HepG2 (cell line): ENCODE measurements around the gene OR2W3. TPM values are rescaled to one million over a fixed set of nuclear protein-coding genes. Genes with fewer than 3 reads are reported as not detected.

Experiments
- ATAC-seq: fragments of 200-7000 bp; cut with Tn5 transposase; 3 replicates; pipeline ENCODE4 v1.9.1; 2020; ENCODE audit warnings: mild to moderate bottlenecking, moderate library complexity
- BruUV-seq: library from RNA; stranded (reverse); fragments of 400-500 nt; replicated peaks from 2 replicates; lab custom pipeline; 2021; lab: Mats Ljungman, UMichigan
- CTCF ChIA-PET: fragments of 300-600 bp; formaldehyde crosslinking; extraction: SDS; loops from one replicate; lab custom pipeline; 2021; ENCODE audit warnings: low total read pairs, inconsistent platforms, low intra/inter-chr PET ratio; lab: Yijun Ruan, JAX
- POLR2A ChIA-PET: fragments of 350-600 bp; sonication (Branson Sonifier 250); formaldehyde crosslinking; loops from one replicate; lab custom pipeline; 2020; ENCODE audit warnings: antibody characterized with exemption, inconsistent platforms; lab: Yijun Ruan, JAX
- DNase-seq: peaks from one replicate; pipeline ENCODE4 v3.0.0-alpha.2; 2015; ENCODE audit warnings: low spot score
- FAIRE-seq: peaks from 3 replicates; lab custom pipeline; 2011; peaks lifted over from hg19 to GRCh38; lab: Jason Lieb, UNC
- H2AFZ ChIP-seq: one replicate; pipeline ENCODE4 v1.6.1; 2011; ENCODE audit warnings: low read length, inconsistent platforms
- H3K27ac ChIP-seq: fragments of 300-600 bp; 3 replicates; pipeline ENCODE4 v1.8.0; 2011; ENCODE audit warnings: mixed run types, mild to moderate bottlenecking, mixed read lengths, low read length, inconsistent platforms; ENCODE audit not compliant: insufficient read depth; ENCODE audit errors: extremely low read length
- H3K27me3 ChIP-seq, 2 experiments: fragments of 200-600 bp in 1 of 2; 2 replicates in 1 of 2; 3 replicates in 1 of 2; pipeline versions ENCODE4 v1.6.0 to v1.8.0; 2011; ENCODE audit warnings: low read length in 2 of 2, mild to moderate bottlenecking in 2 of 2, moderate library complexity in 2 of 2, inconsistent platforms in 1 of 2; ENCODE audit not compliant: insufficient read depth in 2 of 2, control insufficient read depth in 1 of 2
- H3K36me3 ChIP-seq, 2 experiments: fragments of 200-600 bp in 1 of 2; replicated peaks in 1 of 2; 2 replicates in 1 of 2; 3 replicates in 1 of 2; pipeline versions ENCODE4 v1.5.1 to v1.8.0; 2011; ENCODE audit warnings: low read length in 2 of 2, inconsistent platforms in 1 of 2; ENCODE audit not compliant: insufficient read depth in 2 of 2, control insufficient read depth in 1 of 2
- H3K4me1 ChIP-seq: 2 replicates; pipeline ENCODE4 v1.5.1; 2012; ENCODE audit warnings: low read length, inconsistent platforms; ENCODE audit not compliant: insufficient read depth
- H3K4me2 ChIP-seq: 2 replicates; pipeline ENCODE4 v1.6.0; 2011; ENCODE audit warnings: low read depth, low read length, inconsistent platforms
- H3K4me3 ChIP-seq, 3 experiments: fragments of 200-600 bp in 1 of 3; sonication (generic), shearing (Covaris generic) in 1 of 3; replicated peaks in 1 of 3; 2 replicates each; pipeline ENCODE4 v1.5.1; 2011 to 2016; ENCODE audit warnings: low read length in 3 of 3, inconsistent platforms in 2 of 3, low read depth in 2 of 3, mild to moderate bottlenecking in 2 of 3, control low read depth in 1 of 3, mixed read lengths in 1 of 3; ENCODE audit not compliant: insufficient read depth in 1 of 3
- H3K79me2 ChIP-seq: one replicate; pipeline ENCODE4 v1.6.1; 2011; ENCODE audit warnings: low read length, inconsistent platforms; ENCODE audit not compliant: insufficient read depth
- H3K9ac ChIP-seq: 2 replicates; pipeline ENCODE4 v1.6.0; 2011; ENCODE audit warnings: mild to moderate bottlenecking, low read depth, low read length, inconsistent platforms; ENCODE audit not compliant: insufficient read depth
- H3K9me3 ChIP-seq: 2 replicates; pipeline ENCODE4 v1.5.1; 2012; ENCODE audit warnings: mild to moderate bottlenecking, low read length
- H4K20me1 ChIP-seq: 2 replicates; pipeline ENCODE4 v1.6.0; 2011; ENCODE audit warnings: inconsistent platforms, mild to moderate bottlenecking, low read length, moderate library complexity; ENCODE audit not compliant: insufficient read depth
- ARID2 ChIP-seq: sonication (generic); formaldehyde crosslinking; IDR thresholded peaks from 2 replicates; pipeline ENCODE4 v1.8.1; 2022; ENCODE audit warnings: mild to moderate bottlenecking, missing genetic modification reagents, borderline replicate concordance
- KDM2A ChIP-seq: sonication (generic); formaldehyde crosslinking; IDR thresholded peaks from 2 replicates; pipeline ENCODE4 v1.4.0; 2020; ENCODE audit warnings: low read depth, missing genetic modification reagents, borderline replicate concordance
- NFE2 ChIP-seq: sonication (generic); formaldehyde crosslinking; IDR thresholded peaks from 2 replicates; pipeline ENCODE4 v1.4.0; 2020; ENCODE audit warnings: missing genetic modification reagents
- NFKBIZ ChIP-seq: IDR thresholded peaks from 2 replicates; pipeline ENCODE4 v1.6.1; 2018; ENCODE audit warnings: missing genetic modification reagents, missing compliant biosample characterization
- PCBP2 ChIP-seq: fragments of 200-400 bp; formaldehyde crosslinking; optimal IDR thresholded peaks from 2 replicates; pipeline ENCODE3; 2018; ENCODE audit warnings: low read length, low read depth; ENCODE audit not compliant: poor library complexity, severe bottlenecking
- SMAD9 ChIP-seq: sonication (generic); formaldehyde crosslinking; IDR thresholded peaks from 2 replicates; pipeline ENCODE4 v1.5.1; 2020; ENCODE audit warnings: mild to moderate bottlenecking, missing genetic modification reagents
- TAF15 ChIP-seq: fragments of 200-400 bp; formaldehyde crosslinking; IDR thresholded peaks from one replicate; pipeline ENCODE4 v1.6.1; 2018; ENCODE audit warnings: mild to moderate bottlenecking, low read depth, low read length; ENCODE audit not compliant: poor library complexity, severe bottlenecking
- ZNF263 ChIP-seq: sonication (generic); formaldehyde crosslinking; IDR thresholded peaks from 2 replicates; pipeline ENCODE4 v1.4.0; 2020; ENCODE audit warnings: missing genetic modification reagents
- WGBS: methylation state at CpG from one replicate; pipeline ENCODE4 v1.1.6; 2017; ENCODE audit warnings: low lambda C conversion rate; 5-methylcytosine and 5-hydroxymethylcytosine counted together
- in situ Hi-C: cut with HindIII; loops from 2 replicates; pipeline ENCODE4 v1.10.0; 2017; ENCODE audit warnings: low pct_unique_long_range_greater_than_20kb; ENCODE audit not compliant: extremely low pct_ligation_motif_present
- intact Hi-C: fragments of 100-400 bp; cut with micrococcal nuclease; formaldehyde crosslinking; loops from one replicate; pipeline ENCODE4 v1.10.0; 2022; ENCODE audit not compliant: unreplicated experiment
- polyA plus RNA-seq, 8 experiments: library from polyadenylated mRNA; depleted of rRNA in 3 of 8; stranded (reverse) in 7 of 8; unstranded in 1 of 8; fragments of >200 nt; fragmentation: Illumina TruSeq in 4 of 8; extraction: Trizol in 4 of 8; gene quantifications; 2 replicates each; pipeline versions ENCODE4 v1.2.1 to v1.2.3, GENCODE V29; 2011 to 2016; ENCODE audit warnings: low read depth in 4 of 8, missing spikeins in 1 of 8, mixed read lengths in 1 of 8; ENCODE audit not compliant: insufficient read depth in 1 of 8
- total RNA-seq, 5 experiments: library from RNA; depleted of rRNA; stranded (reverse); fragments of >200 nt; fragmentation: Illumina TruSeq; extraction: Trizol; gene quantifications; 2 replicates each; pipeline ENCODE4 v1.2.3, GENCODE V29; 2016; ENCODE audit warnings: low read depth in 1 of 5
- TF ChIP-seq, protein P1 (sequence below): sonication (generic); formaldehyde crosslinking; IDR thresholded peaks from 2 replicates; pipeline ENCODE4 v1.8.0; 2023; ENCODE audit warnings: mild to moderate bottlenecking, missing genetic modification reagents
- TF ChIP-seq, protein P2 (sequence below): sonication (generic); formaldehyde crosslinking; IDR thresholded peaks from 2 replicates; pipeline ENCODE4 v1.5.0; 2020; ENCODE audit warnings: mild to moderate bottlenecking, missing genetic modification reagents, borderline replicate concordance
- TF ChIP-seq, protein P3 (sequence below): sonication (generic); formaldehyde crosslinking; IDR thresholded peaks from 2 replicates; pipeline ENCODE4 v1.4.0; 2020; ENCODE audit warnings: missing genetic modification reagents, borderline replicate concordance
- TF ChIP-seq, protein P4 (sequence below): sonication (generic); formaldehyde crosslinking; IDR thresholded peaks from 2 replicates; pipeline ENCODE4 v1.5.0; 2020; ENCODE audit warnings: mild to moderate bottlenecking, missing genetic modification reagents

OR2W3 gene
- total and polyA plus RNA-seq, 2 of the 13 experiments (the other 11 are each of a cell fraction or from before 2014, with no cell fraction given) = not detected

DNA sequence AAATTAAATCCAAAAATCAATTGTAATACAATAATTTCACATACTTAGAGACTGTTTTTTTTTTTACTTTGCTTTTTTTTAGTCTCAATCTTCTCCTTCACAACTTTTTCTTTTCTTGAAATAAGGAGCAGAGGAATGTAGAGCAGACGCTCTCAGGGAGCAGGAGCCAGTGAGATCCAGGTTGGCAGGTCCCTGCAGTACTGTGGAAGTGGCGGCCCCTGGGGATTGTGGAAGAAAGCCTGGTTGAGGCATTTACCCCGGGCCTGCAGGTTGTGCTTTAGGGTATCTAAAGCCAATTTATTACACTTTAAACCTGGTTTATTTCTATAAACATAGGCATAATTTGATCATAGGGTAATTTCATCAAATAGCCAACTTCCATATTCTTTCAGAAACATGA lies 28.6 kb downstream of the OR2W3 start:
- H3K79me2 ChIP-seq = no peaks in the 10 kb centered on the region
- no TSS peak for BruUV-seq
- ATAC-seq (no peak), FAIRE-seq (no peak), DNase-seq (no peak)
- H3K4me2 ChIP-seq = no peak overlapping the region
- no peak overlapping the region for H3K27ac ChIP-seq
- WGBS = 1% methylated on average over 3 of the region's 3 CpGs
- H3K36me3 ChIP-seq = no peaks in the 10 kb centered on the region
- H4K20me1 ChIP-seq = no peaks in the 10 kb centered on the region
- no peak overlapping the region for H2AFZ ChIP-seq
- no peaks in the 10 kb centered on the region for H3K27me3 ChIP-seq
- H3K9ac ChIP-seq = no peak overlapping the region
- TF ChIP-seq NFKBIZ (CRISPR knock-in tag) (no peak), NFE2 (no peak), ZNF263 (no peak), SMAD9 (CRISPR knock-in tag) (no peak), TAF15 (no peak), ARID2 (CRISPR knock-in tag) (no peak), KDM2A (no peak), PCBP2 (no peak)
- TF ChIP-seq, protein P1, sequence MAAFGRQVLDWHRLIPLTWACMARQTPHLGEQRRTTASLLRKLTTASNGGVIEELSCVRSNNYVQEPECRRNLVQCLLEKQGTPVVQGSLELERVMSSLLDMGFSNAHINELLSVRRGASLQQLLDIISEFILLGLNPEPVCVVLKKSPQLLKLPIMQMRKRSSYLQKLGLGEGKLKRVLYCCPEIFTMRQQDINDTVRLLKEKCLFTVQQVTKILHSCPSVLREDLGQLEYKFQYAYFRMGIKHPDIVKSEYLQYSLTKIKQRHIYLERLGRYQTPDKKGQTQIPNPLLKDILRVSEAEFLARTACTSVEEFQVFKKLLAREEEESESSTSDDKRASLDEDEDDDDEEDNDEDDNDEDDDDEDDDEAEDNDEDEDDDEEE (CRISPR knock-in tag) = no peak
- TF ChIP-seq, protein P2, sequence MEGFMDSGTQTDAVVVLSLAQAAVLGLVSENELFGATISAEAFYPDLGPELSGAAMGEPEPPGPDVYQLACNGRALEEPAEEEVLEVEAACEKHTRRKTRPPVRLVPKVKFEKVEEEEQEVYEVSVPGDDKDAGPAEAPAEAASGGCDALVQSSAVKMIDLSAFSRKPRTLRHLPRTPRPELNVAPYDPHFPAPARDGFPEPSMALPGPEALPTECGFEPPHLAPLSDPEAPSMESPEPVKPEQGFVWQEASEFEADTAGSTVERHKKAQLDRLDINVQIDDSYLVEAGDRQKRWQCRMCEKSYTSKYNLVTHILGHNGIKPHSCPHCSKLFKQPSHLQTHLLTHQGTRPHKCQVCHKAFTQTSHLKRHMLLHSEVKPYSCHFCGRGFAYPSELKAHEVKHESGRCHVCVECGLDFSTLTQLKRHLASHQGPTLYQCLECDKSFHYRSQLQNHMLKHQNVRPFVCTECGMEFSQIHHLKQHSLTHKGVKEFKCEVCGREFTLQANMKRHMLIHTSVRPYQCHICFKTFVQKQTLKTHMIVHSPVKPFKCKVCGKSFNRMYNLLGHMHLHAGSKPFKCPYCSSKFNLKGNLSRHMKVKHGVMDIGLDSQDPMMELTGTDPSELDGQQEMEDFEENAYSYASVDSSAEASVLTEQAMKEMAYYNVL (CRISPR knock-in tag) = no peak
- TF ChIP-seq, protein P3, sequence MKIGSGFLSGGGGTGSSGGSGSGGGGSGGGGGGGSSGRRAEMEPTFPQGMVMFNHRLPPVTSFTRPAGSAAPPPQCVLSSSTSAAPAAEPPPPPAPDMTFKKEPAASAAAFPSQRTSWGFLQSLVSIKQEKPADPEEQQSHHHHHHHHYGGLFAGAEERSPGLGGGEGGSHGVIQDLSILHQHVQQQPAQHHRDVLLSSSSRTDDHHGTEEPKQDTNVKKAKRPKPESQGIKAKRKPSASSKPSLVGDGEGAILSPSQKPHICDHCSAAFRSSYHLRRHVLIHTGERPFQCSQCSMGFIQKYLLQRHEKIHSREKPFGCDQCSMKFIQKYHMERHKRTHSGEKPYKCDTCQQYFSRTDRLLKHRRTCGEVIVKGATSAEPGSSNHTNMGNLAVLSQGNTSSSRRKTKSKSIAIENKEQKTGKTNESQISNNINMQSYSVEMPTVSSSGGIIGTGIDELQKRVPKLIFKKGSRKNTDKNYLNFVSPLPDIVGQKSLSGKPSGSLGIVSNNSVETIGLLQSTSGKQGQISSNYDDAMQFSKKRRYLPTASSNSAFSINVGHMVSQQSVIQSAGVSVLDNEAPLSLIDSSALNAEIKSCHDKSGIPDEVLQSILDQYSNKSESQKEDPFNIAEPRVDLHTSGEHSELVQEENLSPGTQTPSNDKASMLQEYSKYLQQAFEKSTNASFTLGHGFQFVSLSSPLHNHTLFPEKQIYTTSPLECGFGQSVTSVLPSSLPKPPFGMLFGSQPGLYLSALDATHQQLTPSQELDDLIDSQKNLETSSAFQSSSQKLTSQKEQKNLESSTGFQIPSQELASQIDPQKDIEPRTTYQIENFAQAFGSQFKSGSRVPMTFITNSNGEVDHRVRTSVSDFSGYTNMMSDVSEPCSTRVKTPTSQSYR = no peak
- TF ChIP-seq, protein P4, sequence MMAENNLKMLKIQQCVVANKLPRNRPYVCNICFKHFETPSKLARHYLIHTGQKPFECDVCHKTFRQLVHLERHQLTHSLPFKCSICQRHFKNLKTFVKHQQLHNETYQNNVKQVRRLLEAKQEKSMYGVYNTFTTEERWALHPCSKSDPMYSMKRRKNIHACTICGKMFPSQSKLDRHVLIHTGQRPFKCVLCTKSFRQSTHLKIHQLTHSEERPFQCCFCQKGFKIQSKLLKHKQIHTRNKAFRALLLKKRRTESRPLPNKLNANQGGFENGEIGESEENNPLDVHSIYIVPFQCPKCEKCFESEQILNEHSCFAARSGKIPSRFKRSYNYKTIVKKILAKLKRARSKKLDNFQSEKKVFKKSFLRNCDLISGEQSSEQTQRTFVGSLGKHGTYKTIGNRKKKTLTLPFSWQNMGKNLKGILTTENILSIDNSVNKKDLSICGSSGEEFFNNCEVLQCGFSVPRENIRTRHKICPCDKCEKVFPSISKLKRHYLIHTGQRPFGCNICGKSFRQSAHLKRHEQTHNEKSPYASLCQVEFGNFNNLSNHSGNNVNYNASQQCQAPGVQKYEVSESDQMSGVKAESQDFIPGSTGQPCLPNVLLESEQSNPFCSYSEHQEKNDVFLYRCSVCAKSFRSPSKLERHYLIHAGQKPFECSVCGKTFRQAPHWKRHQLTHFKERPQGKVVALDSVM (CRISPR knock-in tag) = no peak
- POLR2A ChIA-PET = no interaction called here
- peaks cover 23% of the 10 kb centered on the region; the same call in 1 of the 2 replicates for H3K9me3 ChIP-seq
- H3K4me1 ChIP-seq = no peaks in the 10 kb centered on the region
- intact Hi-C loops (no loop called here), in situ Hi-C loops (no loop called here)
- no peak overlapping the region for H3K4me3 ChIP-seq
- CTCF ChIA-PET = no interaction called here
